ENCODE measurements around the gene DYRK3.
A peak's percentile ranks its signal among the peaks of the same experiment; 100 is the strongest.
"Not testable (repeated sequence)": the region's sequence is repeated elsewhere in the genome, so short reads cannot be mapped to it uniquely, and the experiment has no call there.

Gene DYRK3

GRCh38 chr1:206635080-206635977, at the start of gene DYRK3:
Gene DYRK3, plus strand, starts transcription at chr1:206635536. Its CDS starts 168 bp downstream, at chr1:206635704.
- peak; percentile 40 for FAIRE-seq
- DNase-seq (ENCODE audit: low spot score): peak; percentile 97

GRCh38 chr1:206586501-206587445, 48.6 kb upstream of the DYRK3 start:
- FAIRE-seq (no peak), DNase-seq (ENCODE audit: low spot score) (no peak)

DNA sequence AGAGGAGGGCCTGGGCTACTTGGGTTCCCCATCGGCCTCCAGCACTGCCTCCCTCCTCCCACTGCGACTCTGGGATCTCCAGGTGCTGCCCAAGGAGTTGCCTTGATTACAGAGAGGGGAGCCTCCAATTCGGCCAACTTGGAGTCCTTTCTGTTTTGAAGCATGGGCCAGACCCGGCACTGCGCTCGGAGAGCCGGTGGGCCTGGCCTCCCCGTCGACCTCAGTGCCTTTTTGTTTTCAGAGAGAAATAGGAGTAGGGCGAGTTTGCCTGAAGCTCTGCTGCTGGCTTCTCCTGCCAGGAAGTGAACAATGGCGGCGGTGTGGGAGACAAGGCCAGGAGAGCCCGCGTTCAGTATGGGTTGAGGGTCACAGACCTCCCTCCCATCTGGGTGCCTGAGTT, 47.4 kb upstream of the DYRK3 start:
- DNase-seq (ENCODE audit: low spot score): no peak
- no peak for FAIRE-seq

- DNase-seq (ENCODE audit: low spot score): no peak
- FAIRE-seq: no peak
These were observed 46.8 kb upstream of the DYRK3 start for GRCh38 chr1:206588492-206588891.

DNA sequence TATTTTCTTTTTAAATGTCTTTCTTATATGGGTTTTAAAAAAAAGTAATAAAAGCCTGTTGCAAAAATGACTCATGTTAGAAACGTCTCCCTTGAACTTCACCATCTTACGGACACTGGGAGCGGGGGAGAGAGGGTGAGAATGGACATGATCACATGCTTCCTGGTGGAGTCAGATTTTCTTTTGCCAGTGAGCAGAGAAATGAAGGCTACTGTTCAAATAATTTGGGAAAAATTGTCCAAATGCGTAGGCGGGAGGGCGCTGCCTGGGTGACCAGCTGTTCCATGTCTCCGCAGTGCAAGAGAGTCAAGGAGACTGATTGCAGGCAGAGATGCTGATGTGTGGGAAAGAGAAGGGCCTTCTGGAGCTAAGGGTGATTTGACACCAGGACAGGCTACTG, 46.1 kb upstream of the DYRK3 start:
- peak; percentile 68 for DNase-seq (ENCODE audit: low spot score)
- no peak for FAIRE-seq

DNA sequence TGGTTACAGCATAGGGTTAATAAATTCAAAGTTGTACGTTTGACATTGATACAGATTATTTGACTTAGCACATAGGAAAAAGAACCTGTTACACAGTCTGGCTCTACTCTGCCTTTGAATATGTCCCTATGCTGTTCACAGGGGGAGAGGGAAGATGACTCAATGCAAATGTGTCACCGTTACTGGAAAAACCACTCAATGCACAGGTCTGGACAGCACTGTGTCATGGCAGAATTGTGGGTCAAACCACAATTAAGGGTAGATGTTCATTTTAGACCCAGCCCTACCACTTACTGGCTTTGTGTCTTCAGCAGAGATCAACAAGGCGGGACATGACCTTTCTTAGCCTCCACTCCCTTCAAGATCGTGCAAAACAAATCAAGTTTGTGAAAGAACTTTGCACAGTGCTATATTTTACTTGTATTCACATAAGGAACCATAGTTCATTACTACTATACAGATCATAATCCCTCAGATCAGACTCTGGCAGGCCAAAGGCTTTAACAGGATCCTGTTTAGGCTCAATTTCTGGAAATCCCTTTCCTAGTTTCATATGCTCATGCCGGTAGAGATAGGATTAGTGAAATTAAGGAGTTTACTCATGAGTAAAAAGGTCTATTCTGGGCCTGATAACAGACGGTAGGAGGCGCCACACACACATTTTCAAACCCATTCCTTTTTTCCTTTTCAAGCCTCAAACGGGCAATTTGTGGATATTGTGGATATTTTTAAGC, 45.1 kb upstream of the DYRK3 start:
- DNase-seq (ENCODE audit: low spot score) (peak; percentile 49), FAIRE-seq (no peak)

DNA sequence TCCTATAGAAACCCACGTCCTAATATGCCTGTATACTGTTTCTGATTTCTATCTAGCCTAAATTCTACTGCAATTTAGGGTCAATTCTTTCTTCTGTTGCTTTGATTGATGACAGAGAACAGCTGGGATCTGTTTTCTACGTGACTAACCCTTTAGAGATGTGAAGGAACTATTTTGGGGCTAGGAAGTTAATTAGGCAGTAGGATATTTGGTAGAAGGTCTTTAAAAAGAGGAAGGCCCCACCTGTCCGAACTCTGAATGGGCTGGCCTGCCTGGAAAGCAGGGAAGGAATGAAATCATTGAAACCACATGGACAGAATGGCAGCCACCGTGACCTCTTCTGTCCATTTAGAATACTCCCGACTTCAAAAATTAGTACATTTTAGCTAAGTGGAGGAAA, 44.1 kb upstream of the DYRK3 start:
- DNase-seq (ENCODE audit: low spot score) (no peak), FAIRE-seq (no peak)

DNA sequence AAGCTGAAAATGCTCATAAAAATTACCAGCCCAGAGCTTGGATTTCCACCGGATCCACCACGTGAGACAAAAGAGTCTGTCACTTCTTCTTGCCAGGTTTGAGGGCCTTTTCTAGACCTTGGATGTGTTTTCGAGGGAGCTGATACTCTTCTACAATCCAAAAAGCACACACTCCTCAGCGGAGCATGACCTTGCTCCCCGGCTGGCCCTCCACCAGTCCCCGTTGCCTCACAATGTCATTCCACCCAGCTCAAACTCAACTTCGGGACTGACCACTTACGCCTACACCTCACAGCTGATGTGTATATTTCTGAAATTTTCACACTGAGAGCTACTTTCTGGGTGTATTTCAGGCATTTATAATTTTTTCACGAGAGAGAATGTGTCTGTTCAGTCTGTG, 43.6 kb upstream of the DYRK3 start:
- no peak for DNase-seq (ENCODE audit: low spot score)
- no peak for FAIRE-seq

- FAIRE-seq: no peak
- no peak for DNase-seq (ENCODE audit: low spot score)
These were observed 41.9 kb upstream of the DYRK3 start for GRCh38 chr1:206593351-206593925.

- no peak for FAIRE-seq
These were observed 39.6 kb upstream of the DYRK3 start for GRCh38 chr1:206595581-206596318.

GRCh38 chr1:206596319-206596666, 39.0 kb upstream of the DYRK3 start:
- no peak for DNase-seq (ENCODE audit: low spot score)
- no peak for FAIRE-seq

More at GRCh38 chr1:206595581-206596318, 39.6 kb upstream of the DYRK3 start:
- DNase-seq (ENCODE audit: low spot score): no peak

- DNase-seq (ENCODE audit: low spot score) (no peak), FAIRE-seq (no peak)
These were observed 34.8 kb upstream of the DYRK3 start for GRCh38 chr1:206600527-206600926.

DNA sequence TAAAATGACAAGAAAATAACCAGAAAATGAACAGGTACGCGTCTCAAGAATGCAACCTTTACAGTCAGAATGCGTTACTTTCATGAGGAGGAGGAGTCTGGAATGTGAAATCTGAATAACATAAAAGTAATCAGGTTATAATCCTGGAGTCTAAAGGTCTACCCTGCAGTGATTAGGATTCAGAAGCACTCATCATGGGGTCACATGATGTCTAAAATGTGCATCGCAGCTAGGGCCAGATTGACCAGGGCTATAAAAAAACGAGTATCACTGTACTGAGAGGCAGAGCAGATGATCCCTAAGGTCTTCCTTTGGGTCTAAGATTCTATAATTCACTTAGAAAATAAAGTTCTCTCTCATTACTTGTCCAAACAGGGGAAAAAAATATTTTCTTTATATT, 30.5 kb upstream of the DYRK3 start:
- FAIRE-seq (no peak), DNase-seq (ENCODE audit: low spot score) (no peak)

- FAIRE-seq (no peak), DNase-seq (ENCODE audit: low spot score) (peak; percentile 50)
These were observed 28.5 kb upstream of the DYRK3 start for GRCh38 chr1:206606867-206607266.

DNA sequence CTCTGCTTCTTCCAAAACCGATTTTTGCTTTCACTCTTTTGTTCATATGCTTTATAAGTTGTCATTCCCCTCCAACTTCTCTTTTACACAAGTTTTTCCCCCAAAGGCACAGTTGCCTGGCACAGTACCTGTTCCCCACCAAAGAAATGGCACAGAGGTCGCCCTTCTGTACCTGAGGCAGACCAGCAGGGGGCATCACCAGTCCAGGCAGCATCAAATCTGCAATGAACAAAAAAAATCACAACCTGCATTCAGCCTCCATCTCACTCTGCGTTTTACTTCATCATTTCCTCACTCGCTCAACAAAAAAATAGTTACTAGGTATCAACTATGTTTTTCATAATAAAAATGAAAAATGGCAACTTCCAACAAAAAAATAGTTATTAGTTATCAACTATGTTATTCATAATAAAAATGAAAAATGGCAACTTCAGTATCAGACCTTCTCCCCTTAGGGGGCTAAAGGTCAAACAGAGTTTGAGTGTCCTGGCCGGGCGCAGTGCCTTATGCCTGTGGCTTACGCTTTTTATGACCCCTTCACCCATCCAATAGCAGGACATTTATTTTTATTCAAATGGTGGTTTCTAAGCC, 27.1 kb upstream of the DYRK3 start:
- DNase-seq (ENCODE audit: low spot score) (peak; percentile 60), FAIRE-seq (no peak)

DNA sequence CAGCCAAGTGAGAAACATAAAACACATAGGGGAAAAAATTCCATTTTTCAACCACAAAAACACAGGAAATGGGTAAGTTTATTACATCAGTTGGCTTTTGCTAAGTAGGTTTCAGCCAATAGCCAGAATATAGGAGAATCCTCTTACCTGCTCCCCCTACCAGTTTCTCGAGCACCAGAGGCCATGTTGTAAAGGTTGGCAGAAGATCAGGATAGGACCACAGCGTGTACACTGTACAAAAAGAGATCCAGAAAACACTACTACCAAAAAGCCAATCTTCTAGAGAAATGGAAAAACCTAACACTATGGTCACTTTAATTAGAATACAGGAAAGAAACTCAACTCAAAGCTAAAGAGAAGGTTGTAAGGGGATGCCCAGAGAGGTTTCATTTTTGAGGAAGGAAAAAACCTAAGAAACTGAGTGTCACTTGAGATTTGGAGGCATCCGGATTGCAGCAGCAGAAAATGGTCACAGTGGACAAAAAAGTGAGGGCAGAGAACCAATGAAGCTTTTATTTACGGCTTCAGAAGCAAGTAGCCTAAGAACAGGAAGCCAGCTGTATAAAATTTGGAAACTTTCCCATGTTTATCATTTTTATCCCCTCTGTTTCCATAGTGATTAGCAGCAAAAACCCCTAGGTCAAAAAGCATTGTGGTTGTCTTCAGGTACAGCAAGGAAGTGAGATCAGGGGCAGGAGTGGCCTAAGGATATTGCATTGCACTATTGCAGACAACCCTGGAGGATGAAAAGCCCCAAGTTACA, 25.9 kb upstream of the DYRK3 start:
- DNase-seq (ENCODE audit: low spot score) (no peak), FAIRE-seq (no peak)

DNA sequence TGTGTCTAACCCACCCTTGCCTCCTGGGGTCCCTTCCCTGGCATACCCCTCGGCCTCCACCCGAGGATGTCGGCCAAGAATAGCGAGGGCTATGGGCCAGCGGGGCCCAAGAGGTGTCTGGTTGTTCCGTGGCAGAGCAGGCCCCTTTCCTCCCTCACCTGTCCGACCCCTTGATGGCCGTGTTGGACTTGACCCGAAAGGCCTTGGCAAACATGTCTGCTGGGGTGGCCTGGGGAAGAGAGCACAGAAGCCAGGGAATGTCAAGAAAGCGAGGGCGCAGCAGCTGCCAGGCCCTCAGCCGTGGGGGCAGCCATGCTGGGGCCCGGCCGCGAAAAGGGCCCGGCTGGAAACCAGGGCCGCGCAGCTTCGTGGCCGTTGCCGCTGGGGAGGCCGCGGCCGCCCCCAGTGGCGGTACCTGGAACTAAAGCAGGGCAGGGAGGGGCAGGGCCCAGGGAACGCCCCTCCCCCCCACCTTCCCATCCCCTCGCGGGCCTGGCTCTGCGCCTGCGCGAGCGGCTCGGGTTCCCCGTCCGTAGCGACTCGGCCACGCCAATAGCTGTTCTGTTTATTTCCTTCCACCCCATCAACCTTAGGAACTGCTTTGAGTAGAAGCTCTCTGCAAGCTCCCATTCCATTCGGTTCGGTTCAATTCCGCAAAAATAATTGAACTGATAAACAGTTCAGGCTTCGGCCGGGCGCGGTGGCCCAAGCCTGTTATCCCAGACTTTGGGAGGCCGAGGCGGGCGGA, 23.0 kb upstream of the DYRK3 start, which contains the start of gene EIF2D:
EIF2D (minus strand) TSS at position 337 of the 748 bp plus-strand sequence; CDS start at position 214, 123 bp downstream.
- DNase-seq (ENCODE audit: low spot score): peak; percentile 99
- no peak for FAIRE-seq

- not testable (repeated sequence) for DNase-seq (ENCODE audit: low spot score); FAIRE-seq
These were observed 8.9 kb upstream of the DYRK3 start for GRCh38 chr1:206626396-206626795.
